ENCODE data around the gene CYP1B1. TPM values are rescaled to one million over a fixed set of nuclear protein-coding genes. Genes with fewer than 3 reads are reported as not detected.

Gene CYP1B1
- total and polyA plus RNA-seq, 2 of the 13 experiments (the other 11 are each of a cell fraction or from before 2014, with no cell fraction given) = not detected

DNA sequence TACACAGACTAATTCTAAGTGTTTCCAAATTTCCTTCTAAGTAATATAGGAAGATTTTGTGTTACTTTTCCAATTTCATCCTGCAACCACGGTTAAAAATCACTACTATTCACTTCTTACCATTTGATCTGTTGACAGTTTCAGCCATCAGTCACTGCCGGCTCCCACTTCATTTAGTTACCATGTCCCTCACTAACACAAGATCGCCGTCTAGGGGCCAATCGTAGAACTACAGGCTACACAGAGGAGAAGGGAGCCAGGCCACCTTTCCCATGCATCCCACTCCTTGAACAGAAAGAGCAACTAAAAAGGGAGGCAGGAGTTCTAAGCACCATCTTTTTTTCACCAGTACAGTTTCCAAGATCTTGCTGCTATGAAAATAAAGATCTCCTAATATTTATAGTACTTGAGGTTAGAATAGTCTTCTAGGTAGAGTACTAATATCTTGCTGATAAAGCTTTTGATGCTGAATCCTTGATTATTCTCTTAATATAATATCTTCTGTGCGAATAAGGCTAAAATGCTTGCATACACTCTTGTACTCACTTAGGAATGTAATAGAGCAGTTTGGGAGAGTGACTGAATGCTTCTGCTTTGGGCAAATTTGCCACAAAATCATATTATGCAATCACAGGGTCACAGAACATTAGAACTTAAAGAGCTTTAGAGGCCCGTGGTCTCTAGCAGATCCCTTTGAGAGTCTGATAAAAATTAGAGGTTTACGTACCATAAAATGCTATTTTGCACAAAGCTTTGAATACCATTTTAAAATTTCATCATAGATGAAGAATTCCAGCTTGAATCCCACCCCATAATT lies 39.5 kb upstream of the CYP1B1 start (continued):
- TF ChIP-seq ZNF883 (CRISPR knock-in tag; IDR thresholded peaks at IDR 0.05; ENCODE audit: not compliant biosample characterization) (no peak), THAP11 (CRISPR knock-in tag; IDR thresholded peaks at IDR 0.05) (no peak), ZMYM4 (CRISPR knock-in tag; IDR thresholded peaks at IDR 0.05) (peak; percentile 23; the same call in 1 of the 2 replicates), DR1 (CRISPR knock-in tag; IDR thresholded peaks at IDR 0.05) (no peak), ZSCAN12 (CRISPR knock-in tag; IDR thresholded peaks at IDR 0.05) (no peak), ZBTB3 (CRISPR knock-in tag; IDR thresholded peaks at IDR 0.05; ENCODE audit: borderline replicate concordance, low read depth) (no peak), SMYD3 (CRISPR knock-in tag; IDR thresholded peaks at IDR 0.05) (no peak), XRCC5 (optimal IDR thresholded peaks at IDR 0.05; ENCODE audit: low read length) (peak; percentile 52), ZNF878 (CRISPR knock-in tag; IDR thresholded peaks at IDR 0.05) (no peak), ZNF776 (CRISPR knock-in tag; IDR thresholded peaks at IDR 0.05) (no peak), YEATS4 (CRISPR knock-in tag; IDR thresholded peaks at IDR 0.05; ENCODE audit: borderline replicate concordance) (no peak), TGIF2 (CRISPR knock-in tag; IDR thresholded peaks at IDR 0.05) (peak; percentile 52; the same call in 1 of the 2 replicates), RBM39 (IDR thresholded peaks at IDR 0.05; ENCODE audit: low read depth, low read length, poor library complexity, severe bottlenecking) (no peak), ZNF619 (CRISPR knock-in tag; IDR thresholded peaks at IDR 0.05) (no peak), YY1 (IDR thresholded peaks at IDR 0.05; ENCODE audit: insufficient read depth, insufficient replicate concordance, low read depth, low read length) (peak; percentile 27), CEBPB (IDR thresholded peaks at IDR 0.05; ENCODE audit: borderline replicate concordance, low read depth, low read length) (peak; percentile 46; the same call in 1 of the 2 replicates), HOXD1 (CRISPR knock-in tag; IDR thresholded peaks at IDR 0.05) (no peak), PITX1 (CRISPR knock-in tag; IDR thresholded peaks at IDR 0.05) (no peak), ZNF746 (CRISPR knock-in tag; IDR thresholded peaks at IDR 0.05) (no peak), ZNF496 (CRISPR knock-in tag; IDR thresholded peaks at IDR 0.05; ENCODE audit: insufficient replicate concordance) (no peak), SMARCC2 (IDR thresholded peaks at IDR 0.05) (no peak), GFI1 (CRISPR knock-in tag; IDR thresholded peaks at IDR 0.05; ENCODE audit: borderline replicate concordance) (no peak), ZNF841 (CRISPR knock-in tag; IDR thresholded peaks at IDR 0.05; ENCODE audit: borderline replicate concordance) (no peak), ATF7 (IDR thresholded peaks at IDR 0.05) (no peak), ATF7 (CRISPR knock-in tag; IDR thresholded peaks at IDR 0.05) (no peak), ZBTB8A (CRISPR knock-in tag; IDR thresholded peaks at IDR 0.05; ENCODE audit: borderline replicate concordance, low read depth) (no peak), FLYWCH1 (CRISPR knock-in tag; IDR thresholded peaks at IDR 0.05) (no peak), ZBTB1 (CRISPR knock-in tag; IDR thresholded peaks at IDR 0.05; ENCODE audit: borderline replicate concordance) (no peak)
- TF ChIP-seq, protein P1, sequence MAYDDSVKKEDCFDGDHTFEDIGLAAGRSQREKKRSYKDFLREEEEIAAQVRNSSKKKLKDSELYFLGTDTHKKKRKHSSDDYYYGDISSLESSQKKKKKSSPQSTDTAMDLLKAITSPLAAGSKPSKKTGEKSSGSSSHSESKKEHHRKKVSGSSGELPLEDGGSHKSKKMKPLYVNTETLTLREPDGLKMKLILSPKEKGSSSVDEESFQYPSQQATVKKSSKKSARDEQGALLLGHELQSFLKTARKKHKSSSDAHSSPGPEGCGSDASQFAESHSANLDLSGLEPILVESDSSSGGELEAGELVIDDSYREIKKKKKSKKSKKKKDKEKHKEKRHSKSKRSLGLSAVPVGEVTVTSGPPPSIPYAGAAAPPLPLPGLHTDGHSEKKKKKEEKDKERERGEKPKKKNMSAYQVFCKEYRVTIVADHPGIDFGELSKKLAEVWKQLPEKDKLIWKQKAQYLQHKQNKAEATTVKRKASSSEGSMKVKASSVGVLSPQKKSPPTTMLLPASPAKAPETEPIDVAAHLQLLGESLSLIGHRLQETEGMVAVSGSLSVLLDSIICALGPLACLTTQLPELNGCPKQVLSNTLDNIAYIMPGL (CRISPR knock-in tag; IDR thresholded peaks at IDR 0.05; ENCODE audit: borderline replicate concordance in 1 of 2, low read depth in 1 of 2) = 0 out of 4 replicates have a peak, but pooled peaks of 1 of the 2 experiments have one; percentile 21
- TF ChIP-seq, protein P2, sequence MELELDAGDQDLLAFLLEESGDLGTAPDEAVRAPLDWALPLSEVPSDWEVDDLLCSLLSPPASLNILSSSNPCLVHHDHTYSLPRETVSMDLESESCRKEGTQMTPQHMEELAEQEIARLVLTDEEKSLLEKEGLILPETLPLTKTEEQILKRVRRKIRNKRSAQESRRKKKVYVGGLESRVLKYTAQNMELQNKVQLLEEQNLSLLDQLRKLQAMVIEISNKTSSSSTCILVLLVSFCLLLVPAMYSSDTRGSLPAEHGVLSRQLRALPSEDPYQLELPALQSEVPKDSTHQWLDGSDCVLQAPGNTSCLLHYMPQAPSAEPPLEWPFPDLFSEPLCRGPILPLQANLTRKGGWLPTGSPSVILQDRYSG (CRISPR knock-in tag; IDR thresholded peaks at IDR 0.05) = no peak
